Measurements from ENCODE around the gene ALOX15.

DNA sequence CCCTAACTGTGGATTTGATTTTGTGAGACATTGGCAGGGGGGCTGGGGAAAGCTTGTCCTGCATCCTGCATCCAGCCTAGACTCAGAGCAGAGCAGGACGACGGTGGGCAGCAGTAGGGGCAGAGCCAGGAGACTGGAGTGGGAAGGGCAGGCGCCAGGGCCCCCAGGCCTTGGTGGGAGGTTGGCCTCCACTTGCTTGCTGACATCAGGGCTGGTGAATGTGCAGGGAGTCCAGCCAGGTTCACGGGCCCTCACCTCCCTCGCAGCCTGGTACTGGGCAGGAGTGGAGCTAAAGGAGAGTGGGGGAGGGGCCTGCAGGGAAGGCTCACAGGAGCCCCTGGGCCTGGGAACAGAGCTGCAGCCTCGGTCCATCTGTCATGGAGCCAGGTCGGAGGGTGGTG lies 59.4 kb downstream of the ALOX15 start:
- no peak for TF ChIP-seq POLR2A (IDR thresholded peaks at IDR 0.05)
- TF ChIP-seq POLR2AphosphoS5 (IDR thresholded peaks at IDR 0.05) = no peak

All from spleen (tissue), 3 donors.